WTC11 (cell line): ENCODE data around the gene CAV1. TPM values are rescaled to one million over a fixed set of nuclear protein-coding genes. Genes with fewer than 3 reads are reported as not detected.

ENCODE experiments used
- ATAC-seq: fragments of 200-7000 bp; cut with Tn5 transposase; 2 replicates; pipeline ENCODE4 v1.10.0; 2021; ENCODE audit warnings: mild to moderate bottlenecking, moderate library complexity
- CTCF ChIA-PET: fragments of 300-600 bp; sonication (Branson Sonifier 250); formaldehyde crosslinking; loops from one replicate; lab custom pipeline; 2021; ENCODE audit warnings: antibody characterized with exemption; lab: Charles Lee
- POLR2A ChIA-PET: fragments of 350-600 bp; sonication (Branson Sonifier 250); formaldehyde crosslinking; loops from one replicate; lab custom pipeline; 2021; ENCODE audit warnings: antibody characterized with exemption; lab: Charles Lee
- DNase-seq: peaks from one replicate; pipeline ENCODE4 v3.0.0; 2021; ENCODE audit warnings: low spot score
- H3K27ac Mint-ChIP-seq: 2 replicates; pipeline ENCODE4 v1.8.0; 2021; ENCODE audit warnings: mixed read lengths
- H3K27me3 Mint-ChIP-seq: 2 replicates; pipeline ENCODE4 v1.8.0; 2021; ENCODE audit warnings: low read depth, mild to moderate bottlenecking, moderate library complexity, mixed read lengths
- H3K36me3 Mint-ChIP-seq: 2 replicates; pipeline ENCODE4 v1.8.0; 2021; ENCODE audit warnings: mixed read lengths
- H3K4me1 Mint-ChIP-seq: 2 replicates; pipeline ENCODE4 v1.8.0; 2022; ENCODE audit warnings: mixed read lengths
- H3K4me3 Mint-ChIP-seq: 2 replicates; pipeline ENCODE4 v1.8.0; 2021; ENCODE audit warnings: mild to moderate bottlenecking, moderate library complexity, mixed read lengths
- H3K9me3 Mint-ChIP-seq: 2 replicates; pipeline ENCODE4 v1.8.0; 2021; ENCODE audit warnings: mixed read lengths
- ESRRA ChIP-seq: sonication (generic); formaldehyde crosslinking; IDR thresholded peaks from 2 replicates; pipeline ENCODE4 v1.8.1; 2022; ENCODE audit warnings: mild to moderate bottlenecking, missing genetic modification reagents, borderline replicate concordance
- ETV6 ChIP-seq: sonication (generic); formaldehyde crosslinking; IDR thresholded peaks from 2 replicates; pipeline ENCODE4 v1.8.1; 2022; ENCODE audit warnings: mild to moderate bottlenecking, missing genetic modification reagents
- GRHL2 ChIP-seq: fragments of 250-450 bp; sonication (Bioruptor Pico); IDR thresholded peaks from 2 replicates; pipeline ENCODE4 v1.8.0; 2022; ENCODE audit warnings: mild to moderate bottlenecking, moderate library complexity; ENCODE audit not compliant: insufficient replicate concordance, severe bottlenecking
- IRF2 ChIP-seq: sonication (generic); formaldehyde crosslinking; IDR thresholded peaks from 2 replicates; pipeline ENCODE4 v1.8.0; 2022; ENCODE audit warnings: low read depth, missing genetic modification reagents, borderline replicate concordance
- MXD4 ChIP-seq: fragments of 250-450 bp; sonication (Bioruptor Pico); IDR thresholded peaks from 2 replicates; pipeline ENCODE4 v1.8.0; 2021; ENCODE audit warnings: mild to moderate bottlenecking, moderate library complexity, borderline replicate concordance
- NR1H2 ChIP-seq: sonication (generic); formaldehyde crosslinking; IDR thresholded peaks from 2 replicates; pipeline ENCODE4 v1.9.0; 2021; ENCODE audit warnings: mild to moderate bottlenecking, moderate library complexity, missing genetic modification reagents
- NR3C1 ChIP-seq: sonication (generic); formaldehyde crosslinking; conservative IDR thresholded peaks from 2 replicates; pipeline ENCODE4 v1.8.1; 2023; ENCODE audit warnings: low read depth, mild to moderate bottlenecking, missing genetic modification reagents
- RELA ChIP-seq: sonication (generic); formaldehyde crosslinking; IDR thresholded peaks from 2 replicates; pipeline ENCODE4 v1.8.1; 2022; ENCODE audit warnings: missing genetic modification reagents, mild to moderate bottlenecking, borderline replicate concordance
- SOX15 ChIP-seq: fragments of 250-450 bp; sonication (Bioruptor Pico); IDR thresholded peaks from 2 replicates; pipeline ENCODE4 v1.9.0; 2021; ENCODE audit warnings: mild to moderate bottlenecking
- SP1 ChIP-seq: sonication (generic); formaldehyde crosslinking; conservative IDR thresholded peaks from 2 replicates; pipeline ENCODE4 v1.8.1; 2022; ENCODE audit warnings: missing genetic modification reagents
- TEAD1 ChIP-seq: sonication (generic); formaldehyde crosslinking; IDR thresholded peaks from 2 replicates; pipeline ENCODE4 v1.8.0; 2022; ENCODE audit warnings: mild to moderate bottlenecking, missing genetic modification reagents
- TEAD4 ChIP-seq: sonication (generic); formaldehyde crosslinking; IDR thresholded peaks from 2 replicates; pipeline ENCODE4 v1.8.0; 2022; ENCODE audit warnings: mild to moderate bottlenecking, missing genetic modification reagents
- TP53 ChIP-seq: sonication (generic); formaldehyde crosslinking; IDR thresholded peaks from 2 replicates; pipeline ENCODE4 v1.8.1; 2023; ENCODE audit warnings: mild to moderate bottlenecking, missing genetic modification reagents
- ZBTB21 ChIP-seq: sonication (generic); formaldehyde crosslinking; IDR thresholded peaks from 2 replicates; pipeline ENCODE4 v1.8.1; 2023; ENCODE audit warnings: mild to moderate bottlenecking, missing genetic modification reagents, borderline replicate concordance
- total RNA-seq: library from RNA; stranded (reverse); gene quantifications from 3 replicates; pipeline ENCODE4 v1.2.3, GENCODE V29; 2021
- TF ChIP-seq, protein P1 (sequence below): sonication (generic); formaldehyde crosslinking; IDR thresholded peaks from 2 replicates; pipeline ENCODE4 v1.8.0; 2022; ENCODE audit warnings: missing genetic modification reagents
- TF ChIP-seq, protein P2 (sequence below): fragments of 200-600 bp; IDR thresholded peaks from 2 replicates; pipeline ENCODE4 v1.8.0; 2022; ENCODE audit warnings: antibody characterized with exemption
- TF ChIP-seq, protein P3 (sequence below): sonication (generic); formaldehyde crosslinking; IDR thresholded peaks from 2 replicates; pipeline ENCODE4 v1.8.0; 2022; ENCODE audit warnings: mild to moderate bottlenecking, missing genetic modification reagents
- TF ChIP-seq, protein P4 (sequence below): sonication (generic); formaldehyde crosslinking; IDR thresholded peaks from 2 replicates; pipeline ENCODE4 v1.8.1; 2023; ENCODE audit warnings: mild to moderate bottlenecking, missing genetic modification reagents, moderate library complexity

The CAV1 gene
- total RNA-seq, 1 experiment from 2014 or later, result 19.7 TPM

DNA sequence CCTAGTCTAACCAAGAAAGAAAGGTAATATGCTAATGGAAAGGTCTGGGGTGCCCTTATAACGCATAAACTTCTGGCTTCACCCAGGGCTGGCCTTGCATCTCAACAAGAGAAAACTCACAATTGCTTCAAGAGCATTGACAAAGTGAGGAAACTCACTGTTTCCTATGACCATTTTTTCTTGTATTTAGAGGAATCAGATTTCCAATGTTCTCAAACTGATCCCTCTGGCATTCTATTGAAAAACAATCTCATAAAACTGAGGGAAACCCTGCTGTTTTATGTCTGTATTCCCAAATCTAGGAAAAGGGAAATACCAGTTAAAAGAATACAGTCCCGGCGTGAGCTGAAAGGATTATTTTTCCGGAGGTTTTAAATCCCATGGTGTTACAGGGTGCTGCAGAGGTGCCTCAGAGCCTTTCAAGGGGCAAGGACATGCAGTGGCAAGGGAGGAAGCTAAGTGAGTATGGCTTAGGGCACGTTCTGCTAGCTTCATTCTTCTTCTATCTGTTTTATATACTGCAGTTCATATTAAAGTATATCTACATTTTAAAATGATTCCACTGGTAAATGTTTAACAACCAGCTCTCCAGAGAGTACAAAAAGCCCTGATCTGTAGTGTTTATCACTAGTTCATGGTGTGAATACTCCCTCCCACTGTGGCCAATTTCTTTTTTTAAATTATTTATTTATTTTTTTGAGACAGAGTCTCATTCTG, 68.7 kb downstream of the CAV1 start:
- no peaks in the 10 kb centered on the region for H3K27me3 Mint-ChIP-seq
- H3K36me3 Mint-ChIP-seq, result no peaks in the 10 kb centered on the region
- peak overlapping the region; percentile 82 for H3K27ac Mint-ChIP-seq
- peak; percentile 57 for ATAC-seq
- H3K4me1 Mint-ChIP-seq, result peaks cover 23% of the 10 kb centered on the region
- TF ChIP-seq IRF2 (CRISPR knock-in tag) (no peak), SOX15 (CRISPR knock-in tag) (no peak), ESRRA (CRISPR knock-in tag) (no peak), TP53 (CRISPR knock-in tag) (no peak)
- TF ChIP-seq, all 79 proteins: peak for 0
- H3K4me3 Mint-ChIP-seq, result no peak overlapping the region
- no peak for DNase-seq
- ChIA-PET POLR2A (no interaction called here), CTCF (interaction anchor here (1.0 to 3.3 kb wide), 5 partner anchors 68 to 526 kb away, joined by 3 to 14 read pairs (median 5); no protein-coding TSS in a partner anchor)
- H3K9me3 Mint-ChIP-seq, result no peaks in the 10 kb centered on the region

DNA sequence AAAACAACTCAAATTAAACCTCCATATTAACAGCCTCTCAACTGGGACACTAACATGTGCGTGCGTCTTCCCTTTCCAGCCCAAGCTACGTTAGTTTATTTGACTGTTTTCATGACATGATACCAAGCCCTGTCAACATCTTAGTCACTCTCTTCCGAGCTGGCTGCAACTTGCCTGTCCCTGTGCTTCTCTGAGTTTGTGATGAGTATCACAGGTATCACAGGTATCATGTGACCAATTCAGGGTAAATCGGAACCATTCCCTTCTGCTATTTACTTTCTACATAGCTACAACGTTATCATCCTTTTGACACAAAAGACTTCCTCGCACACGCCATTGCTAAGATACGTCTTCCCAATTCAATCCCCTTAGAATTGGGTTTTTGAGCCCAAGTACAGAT, 70.2 kb downstream of the CAV1 start:
- no peak for DNase-seq
- no peaks in the 10 kb centered on the region for H3K36me3 Mint-ChIP-seq
- H3K4me1 Mint-ChIP-seq, result peaks cover 18% of the 10 kb centered on the region
- H3K9me3 Mint-ChIP-seq, result no peaks in the 10 kb centered on the region
- ATAC-seq, result no peak
- H3K27ac Mint-ChIP-seq, result no peak overlapping the region
- H3K27me3 Mint-ChIP-seq, result no peaks in the 10 kb centered on the region
- TF ChIP-seq NR1H2 (CRISPR knock-in tag), result no peak
- TF ChIP-seq, protein P1, sequence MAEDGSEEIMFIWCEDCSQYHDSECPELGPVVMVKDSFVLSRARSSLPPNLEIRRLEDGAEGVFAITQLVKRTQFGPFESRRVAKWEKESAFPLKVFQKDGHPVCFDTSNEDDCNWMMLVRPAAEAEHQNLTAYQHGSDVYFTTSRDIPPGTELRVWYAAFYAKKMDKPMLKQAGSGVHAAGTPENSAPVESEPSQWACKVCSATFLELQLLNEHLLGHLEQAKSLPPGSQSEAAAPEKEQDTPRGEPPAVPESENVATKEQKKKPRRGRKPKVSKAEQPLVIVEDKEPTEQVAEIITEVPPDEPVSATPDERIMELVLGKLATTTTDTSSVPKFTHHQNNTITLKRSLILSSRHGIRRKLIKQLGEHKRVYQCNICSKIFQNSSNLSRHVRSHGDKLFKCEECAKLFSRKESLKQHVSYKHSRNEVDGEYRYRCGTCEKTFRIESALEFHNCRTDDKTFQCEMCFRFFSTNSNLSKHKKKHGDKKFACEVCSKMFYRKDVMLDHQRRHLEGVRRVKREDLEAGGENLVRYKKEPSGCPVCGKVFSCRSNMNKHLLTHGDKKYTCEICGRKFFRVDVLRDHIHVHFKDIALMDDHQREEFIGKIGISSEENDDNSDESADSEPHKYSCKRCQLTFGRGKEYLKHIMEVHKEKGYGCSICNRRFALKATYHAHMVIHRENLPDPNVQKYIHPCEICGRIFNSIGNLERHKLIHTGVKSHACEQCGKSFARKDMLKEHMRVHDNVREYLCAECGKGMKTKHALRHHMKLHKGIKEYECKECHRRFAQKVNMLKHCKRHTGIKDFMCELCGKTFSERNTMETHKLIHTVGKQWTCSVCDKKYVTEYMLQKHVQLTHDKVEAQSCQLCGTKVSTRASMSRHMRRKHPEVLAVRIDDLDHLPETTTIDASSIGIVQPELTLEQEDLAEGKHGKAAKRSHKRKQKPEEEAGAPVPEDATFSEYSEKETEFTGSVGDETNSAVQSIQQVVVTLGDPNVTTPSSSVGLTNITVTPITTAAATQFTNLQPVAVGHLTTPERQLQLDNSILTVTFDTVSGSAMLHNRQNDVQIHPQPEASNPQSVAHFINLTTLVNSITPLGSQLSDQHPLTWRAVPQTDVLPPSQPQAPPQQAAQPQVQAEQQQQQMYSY (CRISPR knock-in tag), result no peak
- TF ChIP-seq, protein P2, sequence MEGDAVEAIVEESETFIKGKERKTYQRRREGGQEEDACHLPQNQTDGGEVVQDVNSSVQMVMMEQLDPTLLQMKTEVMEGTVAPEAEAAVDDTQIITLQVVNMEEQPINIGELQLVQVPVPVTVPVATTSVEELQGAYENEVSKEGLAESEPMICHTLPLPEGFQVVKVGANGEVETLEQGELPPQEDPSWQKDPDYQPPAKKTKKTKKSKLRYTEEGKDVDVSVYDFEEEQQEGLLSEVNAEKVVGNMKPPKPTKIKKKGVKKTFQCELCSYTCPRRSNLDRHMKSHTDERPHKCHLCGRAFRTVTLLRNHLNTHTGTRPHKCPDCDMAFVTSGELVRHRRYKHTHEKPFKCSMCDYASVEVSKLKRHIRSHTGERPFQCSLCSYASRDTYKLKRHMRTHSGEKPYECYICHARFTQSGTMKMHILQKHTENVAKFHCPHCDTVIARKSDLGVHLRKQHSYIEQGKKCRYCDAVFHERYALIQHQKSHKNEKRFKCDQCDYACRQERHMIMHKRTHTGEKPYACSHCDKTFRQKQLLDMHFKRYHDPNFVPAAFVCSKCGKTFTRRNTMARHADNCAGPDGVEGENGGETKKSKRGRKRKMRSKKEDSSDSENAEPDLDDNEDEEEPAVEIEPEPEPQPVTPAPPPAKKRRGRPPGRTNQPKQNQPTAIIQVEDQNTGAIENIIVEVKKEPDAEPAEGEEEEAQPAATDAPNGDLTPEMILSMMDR, result no peak
- no peak for TF ChIP-seq NR3C1 (CRISPR knock-in tag)
- no peak for TF ChIP-seq MXD4 (CRISPR knock-in tag)
- TF ChIP-seq, protein P3, sequence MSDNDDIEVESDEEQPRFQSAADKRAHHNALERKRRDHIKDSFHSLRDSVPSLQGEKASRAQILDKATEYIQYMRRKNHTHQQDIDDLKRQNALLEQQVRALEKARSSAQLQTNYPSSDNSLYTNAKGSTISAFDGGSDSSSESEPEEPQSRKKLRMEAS, result no peak
- no peak for TF ChIP-seq TEAD1 (CRISPR knock-in tag)
- TF ChIP-seq, all 79 proteins: peak for 0
- CTCF ChIA-PET, result no interaction called here
- POLR2A ChIA-PET, result no interaction called here
- H3K4me3 Mint-ChIP-seq, result no peak overlapping the region

DNA sequence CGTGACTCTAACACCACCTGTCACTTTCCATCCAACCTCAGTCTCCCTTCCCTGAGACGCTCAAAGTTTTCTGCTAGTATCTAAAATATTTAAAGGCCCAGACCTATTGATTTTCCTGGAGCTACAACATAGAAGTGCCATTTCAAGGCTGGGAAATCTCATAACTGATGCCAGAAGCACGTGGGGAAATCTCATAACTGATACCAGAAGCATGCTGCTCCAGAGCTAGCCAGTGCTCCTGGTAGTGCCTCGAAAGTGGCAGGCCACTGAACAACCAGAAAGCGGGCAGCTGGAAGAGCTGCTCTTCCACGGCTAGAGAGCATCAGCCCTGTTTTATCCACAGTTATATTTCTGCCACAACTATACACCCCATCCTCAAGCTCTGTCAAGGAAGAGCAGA, 72.5 kb downstream of the CAV1 start:
- ATAC-seq (no peak), DNase-seq (no peak)
- ChIA-PET CTCF (interaction anchor here (1.0 kb wide), 2 partner anchors 140 to 189 kb away, joined by 3 read pairs; no protein-coding TSS in a partner anchor), POLR2A (no interaction called here)
- H3K4me1 Mint-ChIP-seq, result peaks cover 15% of the 10 kb centered on the region
- H3K9me3 Mint-ChIP-seq, result no peaks in the 10 kb centered on the region
- H3K4me3 Mint-ChIP-seq, result no peak overlapping the region
- no peaks in the 10 kb centered on the region for H3K27me3 Mint-ChIP-seq
- no peaks in the 10 kb centered on the region for H3K36me3 Mint-ChIP-seq
- H3K27ac Mint-ChIP-seq, result no peak overlapping the region
- no peak for TF ChIP-seq GRHL2 (CRISPR knock-in tag)
- TF ChIP-seq, protein P2, result no peak
- TF ChIP-seq SP1 (CRISPR knock-in tag), result no peak
- no peak for TF ChIP-seq RELA (CRISPR knock-in tag)
- TF ChIP-seq TEAD4 (CRISPR knock-in tag), result no peak
- no peak for TF ChIP-seq ZBTB21 (CRISPR knock-in tag)
- TF ChIP-seq, protein P4, sequence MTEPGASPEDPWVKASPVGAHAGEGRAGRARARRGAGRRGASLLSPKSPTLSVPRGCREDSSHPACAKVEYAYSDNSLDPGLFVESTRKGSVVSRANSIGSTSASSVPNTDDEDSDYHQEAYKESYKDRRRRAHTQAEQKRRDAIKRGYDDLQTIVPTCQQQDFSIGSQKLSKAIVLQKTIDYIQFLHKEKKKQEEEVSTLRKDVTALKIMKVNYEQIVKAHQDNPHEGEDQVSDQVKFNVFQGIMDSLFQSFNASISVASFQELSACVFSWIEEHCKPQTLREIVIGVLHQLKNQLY (CRISPR knock-in tag), result no peak
- TF ChIP-seq, protein P1 (CRISPR knock-in tag), result no peak
- no peak for TF ChIP-seq ETV6
